A549 treated with AZD9567 at 1 μM for 4 hours (cell line): ENCODE data around the gene CORT. TPM values are rescaled to one million over a fixed set of nuclear protein-coding genes. Genes with fewer than 3 reads are reported as not detected.

Experiments
- total RNA-seq: library from RNA; stranded (reverse); fragments of 200-300 nt; extraction: Qiagen RNA extraction; gene quantifications from 5 replicates; pipeline ENCODE4 v1.2.3, GENCODE V29; 2022; ENCODE audit not compliant: insufficient read depth

CORT gene
- total RNA-seq = 0.14 to 0.30 TPM (median 0.25 TPM) in 3 of 5 replicates, not detected in the others

GRCh38 chr1:10449751-10450150 is at the start of gene CORT:
CORT (plus strand) TSS chr1:10450031; CDS start chr1:10450224, 193 bp downstream.

GRCh38 chr1:10430216-10431069 is 19.4 kb upstream of the CORT start, which contains the start of gene CENPS:
CENPS (plus strand) TSS chr1:10430433; CDS start chr1:10430518, 85 bp downstream.

GRCh38 chr1:10472220-10473144 is 22.7 kb downstream of the CORT start, which contains the start of gene DFFA:
DFFA (minus strand) TSS chr1:10472529; CDS start chr1:10472458, 71 bp downstream.

GRCh38 chr1:10474613-10475507 is 25.0 kb downstream of the CORT start, which contains the start of gene PEX14:
PEX14 (plus strand) TSS chr1:10474950; CDS start chr1:10474967, 17 bp downstream.

Other genes starting within 250 kb of the CORT start
- 11.4 to 14.5 TPM (median 13.8 TPM) in 5 replicates for gene KIF1B, start 239.5 kb upstream of the CORT start, total RNA-seq
- gene PGD, start 51.0 kb upstream of the CORT start, total RNA-seq = 1,080 to 1,172 TPM (median 1,122 TPM) in 5 replicates
- gene CENPS, start 19.6 kb upstream of the CORT start, total RNA-seq = 27.4 to 35.0 TPM (median 28.1 TPM) in 5 replicates
- 18.6 to 24.8 TPM (median 22.8 TPM) in 5 replicates for gene DFFA, start 22.5 kb downstream of the CORT start, total RNA-seq
- 13.6 to 16.2 TPM (median 15.1 TPM) in 5 replicates for gene PEX14, start 24.9 kb downstream of the CORT start, total RNA-seq